H9 (cell line): ENCODE data around the gene ABCA4. TPM values are rescaled to one million over a fixed set of nuclear protein-coding genes. Genes with fewer than 3 reads are reported as not detected.
A peak's percentile ranks its signal among the peaks of the same experiment; 100 is the strongest.

ENCODE experiments used
- DNase-seq: peaks from one replicate; pipeline ENCODE4 v3.0.0-alpha.2; 2017
- H2AFZ ChIP-seq: one replicate; pipeline ENCODE4 v1.6.1; 2013; ENCODE audit warnings: mild to moderate bottlenecking, low read length, control low read depth, moderate library complexity
- H2AK5ac ChIP-seq: 2 replicates; pipeline ENCODE4 v1.6.1; 2013; ENCODE audit warnings: low read length, control low read depth, mixed read lengths; ENCODE audit not compliant: insufficient read length
- H2BK120ac ChIP-seq: one replicate; pipeline ENCODE4 v1.6.1; 2013; ENCODE audit warnings: low read depth, mild to moderate bottlenecking, low read length, control low read depth, inconsistent platforms; ENCODE audit not compliant: poor library complexity, severe bottlenecking
- H2BK12ac ChIP-seq: 2 replicates; pipeline ENCODE4 v1.6.1; 2013; ENCODE audit warnings: low read length, control low read depth, mixed read lengths, low read depth; ENCODE audit not compliant: insufficient read length
- H2BK15ac ChIP-seq: 2 replicates; pipeline ENCODE4 v1.6.1; 2013; ENCODE audit warnings: low read depth, low read length, control low read depth
- H2BK20ac ChIP-seq: one replicate; pipeline ENCODE4 v1.6.1; 2013; ENCODE audit warnings: low read depth, mild to moderate bottlenecking, low read length, control low read depth, inconsistent platforms; ENCODE audit not compliant: poor library complexity, severe bottlenecking
- H2BK5ac ChIP-seq: 2 replicates; pipeline ENCODE4 v1.6.1; 2013; ENCODE audit warnings: low read length, control low read depth, mixed read lengths; ENCODE audit not compliant: insufficient read length
- H3K14ac ChIP-seq: 2 replicates; pipeline ENCODE4 v1.6.1; 2013; ENCODE audit warnings: low read length, control low read depth; ENCODE audit not compliant: insufficient read depth
- H3K18ac ChIP-seq: 2 replicates; pipeline ENCODE4 v1.6.1; 2013; ENCODE audit warnings: low read depth, mild to moderate bottlenecking, mixed read lengths, low read length, control low read depth; ENCODE audit not compliant: insufficient read length
- H3K23ac ChIP-seq: 2 replicates; pipeline ENCODE4 v1.6.1; 2013; ENCODE audit warnings: low read length, control low read depth, mixed read lengths, low read depth; ENCODE audit not compliant: insufficient read length
- H3K23me2 ChIP-seq: 2 replicates; pipeline ENCODE4 v1.6.1; 2013; ENCODE audit warnings: low read depth, mild to moderate bottlenecking, mixed read lengths, low read length, control low read depth; ENCODE audit not compliant: insufficient read length, poor library complexity, severe bottlenecking
- H3K27ac ChIP-seq: 2 replicates; pipeline ENCODE4 v1.5.1; 2013; ENCODE audit warnings: low read length, control low read depth, mixed read lengths, low read depth; ENCODE audit not compliant: insufficient read length
- H3K27me3 ChIP-seq: 2 replicates; pipeline ENCODE4 v1.6.1; 2013; ENCODE audit warnings: low read length, control low read depth, inconsistent platforms; ENCODE audit not compliant: insufficient read depth
- H3K4ac ChIP-seq: 2 replicates; pipeline ENCODE4 v1.6.1; 2013; ENCODE audit warnings: low read depth, mild to moderate bottlenecking, control low read depth, inconsistent platforms, low read length, moderate library complexity
- H3K4me1 ChIP-seq: 2 replicates; pipeline ENCODE4 v1.6.1; 2013; ENCODE audit warnings: low read length, control low read depth, inconsistent platforms; ENCODE audit not compliant: insufficient read depth
- H3K4me2 ChIP-seq: 2 replicates; pipeline ENCODE4 v1.6.1; 2013; ENCODE audit warnings: low read length, control low read depth, mixed read lengths; ENCODE audit not compliant: insufficient read length, insufficient read depth
- H3K56ac ChIP-seq: 2 replicates; pipeline ENCODE4 v1.6.1; 2013; ENCODE audit warnings: low read depth, mild to moderate bottlenecking, mixed read lengths, low read length, control low read depth; ENCODE audit not compliant: insufficient read length
- H3K79me1 ChIP-seq: 2 replicates; pipeline ENCODE4 v1.6.1; 2013; ENCODE audit warnings: low read depth, mild to moderate bottlenecking, moderate library complexity, low read length, control low read depth, inconsistent platforms; ENCODE audit not compliant: insufficient read depth, poor library complexity, severe bottlenecking
- H3K79me2 ChIP-seq: 2 replicates; pipeline ENCODE4 v1.6.1; 2013; ENCODE audit warnings: low read length, control low read depth, inconsistent platforms; ENCODE audit not compliant: insufficient read depth
- H3K9ac ChIP-seq: 2 replicates; pipeline ENCODE4 v1.6.1; 2013; ENCODE audit warnings: low read length, control low read depth, mixed read lengths; ENCODE audit not compliant: insufficient read length; ENCODE audit errors: extremely low read depth
- H3K9me3 ChIP-seq: one replicate; pipeline ENCODE4 v1.6.1; 2013; ENCODE audit warnings: low read depth, low read length, inconsistent platforms; ENCODE audit not compliant: control insufficient read depth
- H3T11ph ChIP-seq: one replicate; pipeline ENCODE4 v1.6.1; 2013; ENCODE audit warnings: mild to moderate bottlenecking, low read length, control low read depth, inconsistent platforms
- H4K20me1 ChIP-seq: one replicate; pipeline ENCODE4 v1.6.1; 2013; ENCODE audit not compliant: control insufficient read depth, insufficient read length, insufficient read depth
- H4K5ac ChIP-seq: 2 replicates; pipeline ENCODE4 v1.6.1; 2013; ENCODE audit warnings: low read depth, mild to moderate bottlenecking, mixed read lengths, low read length, control low read depth; ENCODE audit not compliant: insufficient read length
- H4K8ac ChIP-seq: replicated peaks from 2 replicates; pipeline ENCODE4 v1.6.1; 2013; ENCODE audit warnings: low read length, control low read depth, mixed read lengths, low read depth; ENCODE audit not compliant: insufficient read length
- H4K91ac ChIP-seq: 2 replicates; pipeline ENCODE4 v1.6.1; 2013; ENCODE audit warnings: low read depth, mild to moderate bottlenecking, moderate library complexity, mixed read lengths, low read length, control low read depth; ENCODE audit not compliant: insufficient read length
- H3K27ac Mint-ChIP-seq, 3 experiments: 2 replicates in 2 of 3; 3 replicates in 1 of 3; pipeline ENCODE4 v1.8.0; 2020 to 2021; ENCODE audit warnings: mixed read lengths in 3 of 3, mild to moderate bottlenecking in 1 of 3, moderate library complexity in 1 of 3
- H3K27me3 Mint-ChIP-seq: 2 replicates; pipeline ENCODE4 v1.8.0; 2021; ENCODE audit warnings: low read depth, mild to moderate bottlenecking, moderate library complexity, mixed read lengths
- H3K36me3 Mint-ChIP-seq, 3 experiments: 2 replicates in 2 of 3; 3 replicates in 1 of 3; pipeline ENCODE4 v1.8.0; 2020 to 2021; ENCODE audit warnings: low read depth in 3 of 3, mixed read lengths in 3 of 3; ENCODE audit not compliant: insufficient read depth in 1 of 3
- H3K4me1 Mint-ChIP-seq, 2 experiments: 2 replicates each; pipeline ENCODE4 v1.8.0; 2020; ENCODE audit warnings: mixed read lengths in 2 of 2
- H3K4me3 Mint-ChIP-seq, 2 experiments: 2 replicates in 1 of 2; 3 replicates in 1 of 2; pipeline ENCODE4 v1.8.0; 2020 to 2021; ENCODE audit warnings: mild to moderate bottlenecking in 2 of 2, mixed read lengths in 2 of 2, moderate library complexity in 1 of 2
- H3K9me3 Mint-ChIP-seq, 2 experiments: 2 replicates in 1 of 2; 3 replicates in 1 of 2; pipeline ENCODE4 v1.8.0; 2020; ENCODE audit warnings: mild to moderate bottlenecking in 2 of 2, mixed read lengths in 2 of 2, moderate library complexity in 1 of 2
- CTCF ChIP-seq: fragments of 200-600 bp; sonication (generic); conservative IDR thresholded peaks from 3 replicates; pipeline ENCODE4 v1.8.0; 2021; ENCODE audit warnings: antibody characterized with exemption, mild to moderate bottlenecking
- WGBS: extraction: QIAGEN DNeasy Blood & Tissue Kit; methylation state at CpG from one replicate; pipeline ENCODE4 v1.1.7; 2013; ENCODE audit warnings: missing lambda C conversion rate, low lambda C conversion rate, mixed read lengths; ENCODE audit not compliant: insufficient read length; ENCODE audit errors: extremely low coverage; 5-methylcytosine and 5-hydroxymethylcytosine counted together
- total RNA-seq: library from RNA; stranded (reverse); gene quantifications from 2 replicates; pipeline ENCODE4 v1.2.1, GENCODE V29; 2021

ABCA4 gene
- total RNA-seq, 1 experiment from 2014 or later, result not detected

DNA sequence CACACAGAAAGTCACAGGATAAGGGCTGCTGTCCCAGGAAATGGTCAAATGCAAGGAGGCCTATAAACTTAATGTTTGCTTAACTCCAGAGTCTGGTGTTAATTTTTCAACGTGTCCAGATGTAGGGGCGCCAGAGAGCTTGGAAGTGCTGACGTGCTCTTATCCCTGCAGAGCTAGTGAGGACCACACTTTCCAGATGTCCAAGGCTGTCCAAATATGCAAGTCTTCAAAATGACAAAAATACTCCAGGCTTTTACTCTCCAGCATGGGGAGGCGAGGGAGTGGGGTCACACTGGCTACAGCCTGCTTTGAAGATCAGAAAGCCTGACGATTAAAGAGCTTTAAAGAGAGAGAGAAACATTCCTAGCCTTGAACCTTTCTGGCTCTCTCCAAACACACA is 57.6 kb downstream of the ABCA4 start:
- no peak overlapping the region for H4K8ac ChIP-seq
- H3K4ac ChIP-seq, result no peak overlapping the region
- no peak overlapping the region for H2BK120ac ChIP-seq
- H3K27ac ChIP-seq, result no peak overlapping the region
- H3K18ac ChIP-seq, result no peak overlapping the region
- Mint-ChIP-seq H3K27me3 (peaks cover 86% of the 10 kb centered on the region), H3K4me3 (no peak overlapping the region), H3K36me3 (no peaks in the 10 kb centered on the region), H3K27ac (no peak overlapping the region), H3K4me1 (peaks cover 4 to 12% of the 10 kb centered on the region in 2 experiments; a peak in 3 of 4 replicates), H3K9me3 (no peaks in the 10 kb centered on the region; a peak in 1 of 5 replicates)
- DNase-seq, result no peak
- no peak overlapping the region for H3K23ac ChIP-seq
- no peaks in the 10 kb centered on the region for H3K23me2 ChIP-seq
- no peak overlapping the region for H2BK20ac ChIP-seq
- H3K14ac ChIP-seq, result no peak overlapping the region
- peak; percentile 58 for TF ChIP-seq CTCF
- no peaks in the 10 kb centered on the region for H3K9me3 ChIP-seq
- H4K20me1 ChIP-seq, result no peaks in the 10 kb centered on the region
- H3K56ac ChIP-seq, result no peak overlapping the region
- H3K4me2 ChIP-seq, result no peak overlapping the region
- no CpG with 5 or more reads among the region's 5 CpGs for WGBS
- H4K5ac ChIP-seq, result no peak overlapping the region
- no peak overlapping the region for H4K91ac ChIP-seq
- H3K4me1 ChIP-seq, result no peaks in the 10 kb centered on the region
- H2AK5ac ChIP-seq, result no peak overlapping the region
- no peaks in the 10 kb centered on the region for H3K79me2 ChIP-seq
- peaks cover 27% of the 10 kb centered on the region; the same call in 1 of the 2 replicates for H3K27me3 ChIP-seq
- H3T11ph ChIP-seq, result no peak overlapping the region
- no peak overlapping the region for H2BK12ac ChIP-seq
- H3K79me1 ChIP-seq, result no peaks in the 10 kb centered on the region
- no peak overlapping the region for H2AFZ ChIP-seq
- no peak overlapping the region for H3K9ac ChIP-seq
- no peak overlapping the region for H2BK15ac ChIP-seq
- H2BK5ac ChIP-seq, result no peak overlapping the region
